ENCODE results near the gene ALK. TPM values are rescaled to one million over a fixed set of nuclear protein-coding genes. Genes with fewer than 3 reads are reported as not detected.

Gene ALK
- total RNA-seq, 1 donor from 2014 or later: not detected

- Mint-ChIP-seq H3K36me3 (ENCODE audit: insufficient read depth) (no peaks in the 10 kb centered on the region), H3K4me3 (ENCODE audit: low read depth) (no peak overlapping the region), H3K27me3 (no peaks in the 10 kb centered on the region), H3K27ac (no peak overlapping the region), H3K4me1 (ENCODE audit: low read depth) (no peaks in the 10 kb centered on the region), H3K9me3 (ENCODE audit: low read depth) (no peaks in the 10 kb centered on the region)
- TF ChIP-seq CTCF (IDR thresholded peaks at IDR 0.05; ENCODE audit: unreplicated experiment): no peak
- no peak for DNase-seq (ENCODE audit: low spot score, unreplicated experiment)
Measured at GRCh38 chr2:29560030-29560429, 361.4 kb downstream of the ALK start.

GRCh38 chr2:29559578-29559977 lies 361.8 kb downstream of the ALK start:
- no peaks in the 10 kb centered on the region for H3K27me3 Mint-ChIP-seq

GRCh38 chr2:29558097-29558496 lies 363.3 kb downstream of the ALK start:
- no peaks in the 10 kb centered on the region for H3K4me1 Mint-ChIP-seq (ENCODE audit: low read depth)
- H3K27me3 Mint-ChIP-seq: no peaks in the 10 kb centered on the region
- no peaks in the 10 kb centered on the region for H3K9me3 Mint-ChIP-seq (ENCODE audit: low read depth)
- no peak for TF ChIP-seq CTCF (IDR thresholded peaks at IDR 0.05; ENCODE audit: unreplicated experiment)
- no peak for DNase-seq (ENCODE audit: low spot score, unreplicated experiment)
- no peak overlapping the region for H3K4me3 Mint-ChIP-seq (ENCODE audit: low read depth)
- no peak overlapping the region for H3K27ac Mint-ChIP-seq
- H3K36me3 Mint-ChIP-seq (ENCODE audit: insufficient read depth): no peaks in the 10 kb centered on the region

More at GRCh38 chr2:29559578-29559977, 361.8 kb downstream of the ALK start:
- TF ChIP-seq CTCF (IDR thresholded peaks at IDR 0.05; ENCODE audit: unreplicated experiment): no peak
- H3K27ac Mint-ChIP-seq: no peak overlapping the region
- H3K36me3 Mint-ChIP-seq (ENCODE audit: insufficient read depth): no peaks in the 10 kb centered on the region
- no peak for DNase-seq (ENCODE audit: low spot score, unreplicated experiment)
- H3K4me3 Mint-ChIP-seq (ENCODE audit: low read depth): no peak overlapping the region
- H3K9me3 Mint-ChIP-seq (ENCODE audit: low read depth): no peaks in the 10 kb centered on the region
- no peaks in the 10 kb centered on the region for H3K4me1 Mint-ChIP-seq (ENCODE audit: low read depth)

GRCh38 chr2:29557268-29557667 lies 364.1 kb downstream of the ALK start:
- no peaks in the 10 kb centered on the region for H3K4me1 Mint-ChIP-seq (ENCODE audit: low read depth)
- no peak overlapping the region for H3K4me3 Mint-ChIP-seq (ENCODE audit: low read depth)
- H3K36me3 Mint-ChIP-seq (ENCODE audit: insufficient read depth): no peaks in the 10 kb centered on the region
- H3K9me3 Mint-ChIP-seq (ENCODE audit: low read depth): no peaks in the 10 kb centered on the region
- no peak for DNase-seq (ENCODE audit: low spot score, unreplicated experiment)
- no peak for TF ChIP-seq CTCF (IDR thresholded peaks at IDR 0.05; ENCODE audit: unreplicated experiment)
- H3K27ac Mint-ChIP-seq: no peak overlapping the region
- H3K27me3 Mint-ChIP-seq: no peaks in the 10 kb centered on the region

GRCh38 chr2:29549069-29549380 lies 372.4 kb downstream of the ALK start:
- Mint-ChIP-seq H3K27ac (no peak overlapping the region), H3K27me3 (no peaks in the 10 kb centered on the region), H3K36me3 (ENCODE audit: insufficient read depth) (no peaks in the 10 kb centered on the region), H3K4me3 (ENCODE audit: low read depth) (no peak overlapping the region), H3K4me1 (ENCODE audit: low read depth) (no peaks in the 10 kb centered on the region), H3K9me3 (ENCODE audit: low read depth) (no peaks in the 10 kb centered on the region)
- DNase-seq (ENCODE audit: low spot score, unreplicated experiment): no peak
- no peak for TF ChIP-seq CTCF (IDR thresholded peaks at IDR 0.05; ENCODE audit: unreplicated experiment)
